Activated naive CD8-positive, alpha-beta T cell treated with anti-CD3 and anti-CD28 coated beads for 36 hours (primary cell): Measurements from ENCODE around the gene PXDN. TPM values are rescaled to one million over a fixed set of nuclear protein-coding genes. Genes with fewer than 3 reads are reported as not detected.

Experiments
- DNase-seq: peaks from one replicate; pipeline ENCODE4 v3.0.0; 2021
- H3K27ac Mint-ChIP-seq: one replicate; pipeline ENCODE4 v1.8.0; 2022; ENCODE audit warnings: mild to moderate bottlenecking, moderate library complexity, mixed read lengths
- H3K27me3 Mint-ChIP-seq: one replicate; pipeline ENCODE4 v1.8.0; 2022; ENCODE audit warnings: mild to moderate bottlenecking, mixed read lengths
- H3K36me3 Mint-ChIP-seq: one replicate; pipeline ENCODE4 v1.8.0; 2021; ENCODE audit warnings: mild to moderate bottlenecking, mixed read lengths
- H3K4me1 Mint-ChIP-seq: one replicate; pipeline ENCODE4 v1.8.0; 2021; ENCODE audit warnings: mixed read lengths
- H3K4me3 Mint-ChIP-seq: one replicate; pipeline ENCODE4 v1.8.0; 2022; ENCODE audit warnings: mild to moderate bottlenecking, moderate library complexity, mixed read lengths
- H3K9me3 Mint-ChIP-seq: one replicate; pipeline ENCODE4 v1.8.0; 2022; ENCODE audit warnings: mixed read lengths
- total RNA-seq, 2 experiments: library from RNA; stranded (reverse); gene quantifications; one replicate each; pipeline ENCODE4 v1.2.3, GENCODE V29; 2021

Gene PXDN
- total RNA-seq, 2 experiments from 2014 or later: 1.8 to 2.1 TPM

DNA sequence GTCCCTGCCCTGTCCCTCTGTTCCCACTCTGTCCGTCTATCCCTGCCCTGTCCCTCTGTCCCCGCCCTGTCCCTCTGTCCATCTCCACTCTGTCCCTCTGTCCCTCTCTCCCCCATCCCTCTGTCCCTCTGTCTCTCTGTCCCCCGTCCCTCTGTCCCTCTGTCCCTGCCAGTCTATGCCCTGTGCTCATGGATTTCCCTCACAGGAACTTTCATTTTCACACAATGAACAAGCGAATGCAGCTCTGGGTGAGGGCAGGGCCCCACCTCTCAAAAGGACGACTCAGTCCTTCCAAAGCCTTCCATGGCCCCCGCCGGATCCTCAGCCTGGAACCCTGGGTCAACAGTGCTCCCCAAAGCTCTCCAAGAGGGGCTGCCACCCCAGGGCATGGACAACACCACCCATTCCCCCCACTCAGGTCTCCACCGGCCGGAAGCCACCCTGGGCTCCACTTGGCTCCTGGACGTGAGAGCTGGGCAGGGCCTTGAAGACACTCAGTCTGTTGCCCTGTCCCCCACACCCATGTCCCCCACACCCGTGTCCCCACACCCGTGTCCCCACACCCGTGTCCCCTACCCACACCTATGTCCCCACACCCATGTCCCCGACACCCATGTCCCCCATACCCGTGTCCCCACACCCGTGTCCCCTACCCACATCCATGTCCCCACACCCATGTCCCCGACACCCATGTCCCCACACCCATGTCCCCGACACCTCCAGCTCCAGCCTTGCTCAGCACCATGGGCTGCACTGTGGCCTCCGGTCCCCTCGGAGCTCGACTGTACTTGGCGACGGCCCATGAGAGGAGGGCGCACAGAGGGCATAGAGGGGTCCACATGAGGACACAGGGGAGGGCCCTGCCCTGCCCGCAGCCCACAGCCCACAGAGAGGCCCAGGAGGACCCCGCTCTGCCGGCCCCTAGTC, 156.0 kb downstream of the PXDN start:
- no peak for DNase-seq
- Mint-ChIP-seq H3K27me3 (peaks cover 31% of the 10 kb centered on the region), H3K9me3 (no peaks in the 10 kb centered on the region), H3K36me3 (no peaks in the 10 kb centered on the region), H3K4me3 (no peak overlapping the region), H3K27ac (no peak overlapping the region), H3K4me1 (no peaks in the 10 kb centered on the region)

DNA sequence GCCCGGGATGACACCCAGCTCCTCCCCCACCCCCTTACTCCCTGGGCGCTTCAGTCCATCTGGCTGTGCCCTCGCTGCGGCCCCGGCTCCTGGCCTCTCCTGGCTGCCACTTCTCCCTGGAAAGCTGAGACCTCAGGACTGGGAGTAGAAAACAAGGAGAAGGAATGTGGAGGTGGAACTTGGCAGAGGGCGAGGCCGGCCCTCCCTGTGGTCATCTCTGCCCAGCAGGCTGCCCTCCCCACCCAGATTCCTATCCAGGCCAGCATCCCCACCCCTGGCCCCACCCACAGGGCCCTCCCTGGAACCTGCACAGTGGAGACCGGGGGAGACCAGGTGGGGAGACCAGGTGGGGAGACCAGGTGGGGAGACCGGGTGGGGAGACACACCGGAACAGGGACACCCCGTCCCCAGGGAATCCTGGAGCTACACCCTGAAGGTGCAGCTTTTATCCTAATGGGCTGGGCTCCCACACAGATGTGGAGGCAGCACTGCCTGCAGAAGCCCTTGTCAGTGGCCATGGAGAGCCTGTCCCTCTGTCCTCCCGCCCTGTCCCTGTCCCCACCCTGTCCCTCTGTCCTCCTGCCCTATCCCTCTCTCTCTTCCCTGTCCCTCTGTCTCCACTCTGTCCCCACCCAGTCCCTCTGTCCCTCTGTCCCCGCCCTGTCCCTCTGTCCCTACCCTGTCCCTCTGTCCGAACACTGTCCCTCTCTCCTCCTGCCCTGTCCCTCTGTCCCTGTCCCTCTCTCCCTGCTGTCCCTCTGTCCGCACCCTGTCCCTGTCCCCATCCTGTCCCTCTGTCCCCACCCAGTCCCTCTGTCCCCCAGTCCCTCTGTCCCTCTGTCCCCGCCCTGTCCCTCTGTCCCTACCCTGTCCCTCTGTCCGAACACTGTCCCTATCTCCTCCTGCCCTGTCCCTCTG, 157.1 kb downstream of the PXDN start:
- H3K27ac Mint-ChIP-seq: no peak overlapping the region

DNA sequence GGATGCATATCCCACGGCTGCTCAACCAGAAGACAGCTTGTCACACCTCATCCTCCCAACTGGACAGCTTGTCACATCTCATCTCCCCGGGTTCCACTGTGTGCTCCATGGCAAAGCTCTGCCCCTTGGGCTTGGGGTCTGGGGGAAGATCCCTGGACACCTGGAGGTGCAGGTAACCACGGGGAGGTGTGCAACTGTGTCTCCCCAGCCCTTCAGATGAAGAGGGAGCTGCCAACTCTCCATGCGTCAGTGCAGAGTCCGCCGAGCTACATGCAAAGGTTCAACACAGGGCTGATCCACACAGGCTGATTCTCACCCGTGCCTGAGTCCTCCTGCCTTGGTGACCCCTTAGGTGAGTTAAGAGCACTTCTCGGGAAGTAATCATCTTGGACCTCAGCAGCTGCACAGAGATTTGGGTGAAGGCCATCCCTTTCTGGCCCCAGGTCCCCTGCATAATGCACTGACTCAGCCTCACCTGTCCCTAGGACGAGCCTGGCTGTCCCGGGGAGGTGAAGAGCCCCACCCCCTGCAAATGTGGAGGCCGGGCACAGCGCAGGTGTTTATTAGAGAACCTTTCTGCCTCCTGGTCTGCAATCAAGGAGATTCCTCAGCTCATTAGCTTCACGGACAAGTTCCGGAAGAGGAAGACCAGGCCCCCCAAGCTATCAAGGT, 157.9 kb downstream of the PXDN start:
- Mint-ChIP-seq H3K9me3 (no peaks in the 10 kb centered on the region), H3K27me3 (peaks cover 39% of the 10 kb centered on the region), H3K36me3 (no peaks in the 10 kb centered on the region), H3K27ac (no peak overlapping the region), H3K4me1 (no peaks in the 10 kb centered on the region), H3K4me3 (no peak overlapping the region)
- no peak for DNase-seq

More for the DNA sequence above, 157.1 kb downstream of the PXDN start:
- no peak overlapping the region for H3K4me3 Mint-ChIP-seq
- H3K27me3 Mint-ChIP-seq: peaks cover 36% of the 10 kb centered on the region
- H3K36me3 Mint-ChIP-seq: no peaks in the 10 kb centered on the region
- H3K4me1 Mint-ChIP-seq: no peaks in the 10 kb centered on the region
- no peaks in the 10 kb centered on the region for H3K9me3 Mint-ChIP-seq
- DNase-seq: no peak

GRCh38 chr2:1585635-1586034, 158.7 kb downstream of the PXDN start:
- no peaks in the 10 kb centered on the region for H3K4me1 Mint-ChIP-seq
- H3K36me3 Mint-ChIP-seq: no peaks in the 10 kb centered on the region
- H3K27ac Mint-ChIP-seq: no peak overlapping the region
- H3K27me3 Mint-ChIP-seq: peaks cover 34% of the 10 kb centered on the region
- no peak for DNase-seq
- H3K9me3 Mint-ChIP-seq: no peaks in the 10 kb centered on the region
- no peak overlapping the region for H3K4me3 Mint-ChIP-seq

- Mint-ChIP-seq H3K4me1 (no peaks in the 10 kb centered on the region), H3K4me3 (no peak overlapping the region), H3K27me3 (peaks cover 26% of the 10 kb centered on the region), H3K9me3 (no peaks in the 10 kb centered on the region), H3K36me3 (no peaks in the 10 kb centered on the region), H3K27ac (no peak overlapping the region)
- no peak for DNase-seq
Measured at GRCh38 chr2:1584691-1585485, 159.4 kb downstream of the PXDN start.

DNA sequence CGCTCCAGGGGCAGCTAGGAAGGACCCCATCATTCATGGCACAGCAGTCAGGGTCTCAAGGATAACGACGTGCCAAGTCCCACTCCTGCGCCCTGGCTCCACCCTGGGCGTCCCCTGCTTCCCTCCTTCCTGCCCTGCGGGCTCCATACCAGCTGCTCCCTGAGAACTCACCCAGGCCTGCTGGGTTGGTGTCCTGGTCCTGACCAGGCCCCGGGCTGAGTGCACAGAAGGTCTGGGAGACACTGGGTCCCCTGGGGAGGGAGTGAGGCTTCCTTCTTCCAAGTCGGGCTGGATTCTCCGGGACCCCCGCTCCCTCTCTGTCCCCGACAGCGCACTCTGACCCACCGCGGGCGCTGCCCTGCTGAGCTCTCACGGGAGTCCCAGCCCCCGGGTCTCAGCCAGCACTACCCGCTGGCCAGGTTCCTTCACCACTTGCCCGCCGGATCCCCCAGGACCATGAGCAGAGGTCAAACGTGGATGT, 160.2 kb downstream of the PXDN start:
- no peaks in the 10 kb centered on the region for H3K4me1 Mint-ChIP-seq
- peaks cover 20% of the 10 kb centered on the region for H3K27me3 Mint-ChIP-seq
- no peak for DNase-seq
- H3K9me3 Mint-ChIP-seq: no peaks in the 10 kb centered on the region
- no peak overlapping the region for H3K27ac Mint-ChIP-seq
- no peak overlapping the region for H3K4me3 Mint-ChIP-seq
- H3K36me3 Mint-ChIP-seq: no peaks in the 10 kb centered on the region

DNA sequence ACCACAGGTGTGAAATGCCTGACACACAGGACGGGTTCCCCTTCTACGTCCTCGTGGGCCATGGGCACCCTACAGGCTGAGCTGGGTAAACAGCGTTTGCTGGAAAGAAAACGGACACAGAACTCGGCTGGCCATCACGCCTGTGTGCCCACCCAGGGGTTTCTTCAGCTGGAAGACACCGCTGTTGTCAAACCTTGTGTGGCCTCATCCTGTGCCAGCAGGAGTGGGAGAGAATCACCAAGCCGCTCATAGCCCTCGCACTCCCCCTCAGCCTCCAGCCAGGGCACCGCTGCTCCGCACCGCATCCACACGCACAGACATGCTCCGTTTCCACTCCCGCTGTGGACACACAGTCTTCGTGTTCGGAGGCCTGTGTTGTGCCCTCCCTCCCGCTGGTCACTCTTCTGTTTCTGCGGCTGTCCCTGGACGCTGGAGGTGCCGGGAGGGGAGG, 161.4 kb downstream of the PXDN start:
- no peak for DNase-seq
- H3K9me3 Mint-ChIP-seq: no peaks in the 10 kb centered on the region
- no peaks in the 10 kb centered on the region for H3K36me3 Mint-ChIP-seq
- H3K4me1 Mint-ChIP-seq: no peaks in the 10 kb centered on the region
- H3K27ac Mint-ChIP-seq: no peak overlapping the region
- H3K4me3 Mint-ChIP-seq: no peak overlapping the region
- H3K27me3 Mint-ChIP-seq: peaks cover 21% of the 10 kb centered on the region

- Mint-ChIP-seq H3K9me3 (no peaks in the 10 kb centered on the region), H3K4me3 (no peak overlapping the region), H3K36me3 (no peaks in the 10 kb centered on the region), H3K4me1 (no peaks in the 10 kb centered on the region), H3K27me3 (peaks cover 14% of the 10 kb centered on the region), H3K27ac (no peak overlapping the region)
- DNase-seq: no peak
Measured at GRCh38 chr2:1581965-1582625, 162.2 kb downstream of the PXDN start.
